Smooth muscle cell (in vitro differentiated cells): Measurements from ENCODE around the gene TRPC6. TPM values are rescaled to one million over a fixed set of nuclear protein-coding genes. Genes with fewer than 3 reads are reported as not detected.

ENCODE experiments used
- DNase-seq: peaks from one replicate; lab custom pipeline; 2025; ENCODE audit not compliant: unreplicated experiment; lab: John Stamatoyannopoulos, UW
- H2AFZ ChIP-seq: fragments of 200-600 bp; sonication (generic); 2 replicates; pipeline ENCODE4 v1.6.0; 2016; ENCODE audit warnings: antibody characterized with exemption, low read depth, mild to moderate bottlenecking
- H3F3A ChIP-seq: fragments of 200-600 bp; sonication (generic); 2 replicates; pipeline ENCODE4 v1.6.0; 2017; ENCODE audit warnings: antibody characterized with exemption, low read depth
- H3K27ac ChIP-seq: fragments of 200-600 bp; sonication (generic); 2 replicates; pipeline ENCODE4 v1.5.1; 2016; ENCODE audit warnings: low read depth, mild to moderate bottlenecking
- H3K27me3 ChIP-seq: fragments of 200-600 bp; sonication (generic); 2 replicates; pipeline ENCODE4 v1.6.1; 2016; ENCODE audit warnings: low read depth, mild to moderate bottlenecking
- H3K36me3 ChIP-seq: fragments of 200-600 bp; sonication (generic); 2 replicates; pipeline ENCODE4 v1.5.1; 2016; ENCODE audit warnings: low read depth
- H3K4me1 ChIP-seq: fragments of 200-600 bp; sonication (generic); 2 replicates; pipeline ENCODE4 v1.5.1; 2016; ENCODE audit warnings: low read depth
- H3K4me2 ChIP-seq: fragments of 200-600 bp; sonication (generic); 2 replicates; pipeline ENCODE4 v1.6.0; 2016; ENCODE audit warnings: mild to moderate bottlenecking
- H3K4me3 ChIP-seq: fragments of 200-600 bp; sonication (generic); 2 replicates; pipeline ENCODE4 v1.5.1; 2016; ENCODE audit warnings: mild to moderate bottlenecking
- H3K79me2 ChIP-seq: fragments of 200-600 bp; sonication (generic); 2 replicates; pipeline ENCODE4 v1.6.0; 2016; ENCODE audit warnings: low read depth, mild to moderate bottlenecking
- H3K9ac ChIP-seq: fragments of 200-600 bp; sonication (generic); 2 replicates; pipeline ENCODE4 v1.6.0; 2016; ENCODE audit warnings: low read depth
- H3K9me3 ChIP-seq: fragments of 200-600 bp; sonication (generic); replicated peaks from 2 replicates; pipeline ENCODE4 v1.5.1; 2016; ENCODE audit warnings: low read depth
- H4K20me1 ChIP-seq: fragments of 200-600 bp; sonication (generic); 2 replicates; pipeline ENCODE4 v1.6.0; 2016; ENCODE audit warnings: low read depth
- CTCF ChIP-seq: fragments of 200-600 bp; sonication (generic); IDR thresholded peaks from 2 replicates; pipeline ENCODE4 v1.5.1; 2017; ENCODE audit warnings: borderline replicate concordance, mild to moderate bottlenecking, antibody characterized with exemption; ENCODE audit not compliant: insufficient read depth, poor library complexity, severe bottlenecking
- WGBS: methylation state at CpG from one replicate; pipeline ENCODE4 v1.1.7; 2016; ENCODE audit warnings: low lambda C conversion rate; 5-methylcytosine and 5-hydroxymethylcytosine counted together
- polyA plus RNA-seq: library from polyadenylated mRNA; unstranded; fragments of >200 nt; fragmentation: Nextera tagmentation; extraction: Ambion mirVana; gene quantifications from 2 replicates; pipeline ENCODE4 v1.2.1, GENCODE V29; 2016
- total RNA-seq: library from RNA; depleted of rRNA; stranded (reverse); fragments of >200 nt; gene quantifications from 2 replicates; pipeline ENCODE4 v1.2.3, GENCODE V29; 2014

Gene TRPC6
- total and polyA plus RNA-seq, 2 experiments from 2014 or later: 0.18 TPM; not detected in 1

GRCh38 chr11:101477926-101478325 lies 105.9 kb downstream of the TRPC6 start:
- no peak overlapping the region for H3K27ac ChIP-seq
- peaks cover 3% of the 10 kb centered on the region for H3F3A ChIP-seq
- 59% methylated on average over 3 of the region's 3 CpGs for WGBS
- no peak overlapping the region for H3K4me3 ChIP-seq
- no peaks in the 10 kb centered on the region for H3K79me2 ChIP-seq
- no peak for TF ChIP-seq CTCF
- H3K36me3 ChIP-seq: no peaks in the 10 kb centered on the region
- H3K4me2 ChIP-seq: no peak overlapping the region
- H3K4me1 ChIP-seq: peaks cover 5% of the 10 kb centered on the region
- H4K20me1 ChIP-seq: no peaks in the 10 kb centered on the region
- H3K9me3 ChIP-seq: no peaks in the 10 kb centered on the region
- no peaks in the 10 kb centered on the region for H3K27me3 ChIP-seq
- no peak for DNase-seq
- H3K9ac ChIP-seq: no peak overlapping the region
- H2AFZ ChIP-seq: peak overlapping the region; percentile 30

GRCh38 chr11:101476191-101476590 lies 107.6 kb downstream of the TRPC6 start:
- H3F3A ChIP-seq: peaks cover 5% of the 10 kb centered on the region
- no peak for DNase-seq
- H2AFZ ChIP-seq: no peak overlapping the region
- no peak overlapping the region for H3K9ac ChIP-seq
- no peaks in the 10 kb centered on the region for H3K79me2 ChIP-seq
- H3K4me2 ChIP-seq: no peak overlapping the region
- no peak overlapping the region for H3K27ac ChIP-seq
- H3K27me3 ChIP-seq: no peaks in the 10 kb centered on the region
- TF ChIP-seq CTCF: no peak
- H3K4me1 ChIP-seq: peaks cover 5% of the 10 kb centered on the region
- WGBS: 96% methylated on average over 6 of the region's 6 CpGs
- no peaks in the 10 kb centered on the region for H3K9me3 ChIP-seq
- H4K20me1 ChIP-seq: no peaks in the 10 kb centered on the region
- no peaks in the 10 kb centered on the region for H3K36me3 ChIP-seq
- H3K4me3 ChIP-seq: no peak overlapping the region

- Histone ChIP-seq H2AFZ (no peak overlapping the region), H3K27me3 (no peaks in the 10 kb centered on the region), H4K20me1 (no peaks in the 10 kb centered on the region), H3K9ac (no peak overlapping the region), H3F3A (peaks cover 6% of the 10 kb centered on the region), H3K79me2 (no peaks in the 10 kb centered on the region), H3K4me3 (no peak overlapping the region), H3K36me3 (no peaks in the 10 kb centered on the region), H3K9me3 (no peaks in the 10 kb centered on the region), H3K4me1 (peaks cover 5% of the 10 kb centered on the region), H3K27ac (no peak overlapping the region), H3K4me2 (no peak overlapping the region)
- whole genome bisulfite sequencing: 95% methylated on average over 4 of the region's 4 CpGs
- DNase-seq: no peak
- no peak for TF ChIP-seq CTCF
These were observed 108.1 kb downstream of the TRPC6 start for GRCh38 chr11:101475699-101476098.

- DNase-seq: no peak
- H3K4me1 ChIP-seq: peaks cover 5% of the 10 kb centered on the region
- WGBS: 90% methylated on average over 3 of the region's 3 CpGs
These were observed 109.1 kb downstream of the TRPC6 start for GRCh38 chr11:101474666-101475065.

More at GRCh38 chr11:101474666-101475065, 109.1 kb downstream of the TRPC6 start:
- no peak overlapping the region for H3K4me2 ChIP-seq
- peaks cover 6% of the 10 kb centered on the region for H3F3A ChIP-seq
- no peak overlapping the region for H3K9ac ChIP-seq
- H3K4me3 ChIP-seq: no peak overlapping the region
- H4K20me1 ChIP-seq: no peaks in the 10 kb centered on the region
- no peak overlapping the region for H3K27ac ChIP-seq
- no peak overlapping the region for H2AFZ ChIP-seq
- H3K9me3 ChIP-seq: no peaks in the 10 kb centered on the region
- H3K79me2 ChIP-seq: no peaks in the 10 kb centered on the region
- TF ChIP-seq CTCF: no peak
- no peaks in the 10 kb centered on the region for H3K27me3 ChIP-seq
- no peaks in the 10 kb centered on the region for H3K36me3 ChIP-seq
